ENCODE data around the gene MAPK8.

DNA sequence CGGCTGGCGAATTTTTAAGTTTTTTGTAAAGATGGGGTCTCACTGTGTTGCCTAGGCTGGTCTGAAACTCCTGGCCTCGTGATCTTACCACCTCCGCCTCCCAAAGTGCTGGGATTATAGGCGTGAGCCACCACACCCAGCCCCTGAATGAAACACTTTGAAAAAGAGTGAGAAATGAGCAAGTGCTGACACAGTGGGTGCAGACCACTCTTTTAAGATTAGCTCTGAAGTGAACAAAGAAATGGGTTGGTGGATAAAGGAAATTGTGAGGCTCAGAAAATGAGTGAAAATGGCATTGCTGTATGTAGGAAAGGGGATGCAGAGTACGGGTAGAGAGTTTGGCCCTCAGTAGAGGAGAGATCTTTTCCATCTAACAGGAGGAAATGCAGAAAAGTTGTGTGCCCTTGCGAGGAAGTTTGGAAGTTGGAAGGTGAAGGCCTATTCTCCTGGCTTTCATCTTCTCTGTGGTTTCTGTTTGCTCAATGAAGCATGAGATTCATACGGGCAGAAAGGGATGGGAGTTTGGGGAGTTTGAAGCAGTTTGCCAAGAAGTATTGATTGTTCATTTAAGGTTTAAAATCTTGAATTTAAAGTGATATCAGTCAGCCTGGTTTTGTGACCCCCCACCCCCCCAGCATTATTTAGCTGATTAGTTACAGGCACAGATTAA is 11.0 kb downstream of the MAPK8 start:
- TF ChIP-seq, protein P1, sequence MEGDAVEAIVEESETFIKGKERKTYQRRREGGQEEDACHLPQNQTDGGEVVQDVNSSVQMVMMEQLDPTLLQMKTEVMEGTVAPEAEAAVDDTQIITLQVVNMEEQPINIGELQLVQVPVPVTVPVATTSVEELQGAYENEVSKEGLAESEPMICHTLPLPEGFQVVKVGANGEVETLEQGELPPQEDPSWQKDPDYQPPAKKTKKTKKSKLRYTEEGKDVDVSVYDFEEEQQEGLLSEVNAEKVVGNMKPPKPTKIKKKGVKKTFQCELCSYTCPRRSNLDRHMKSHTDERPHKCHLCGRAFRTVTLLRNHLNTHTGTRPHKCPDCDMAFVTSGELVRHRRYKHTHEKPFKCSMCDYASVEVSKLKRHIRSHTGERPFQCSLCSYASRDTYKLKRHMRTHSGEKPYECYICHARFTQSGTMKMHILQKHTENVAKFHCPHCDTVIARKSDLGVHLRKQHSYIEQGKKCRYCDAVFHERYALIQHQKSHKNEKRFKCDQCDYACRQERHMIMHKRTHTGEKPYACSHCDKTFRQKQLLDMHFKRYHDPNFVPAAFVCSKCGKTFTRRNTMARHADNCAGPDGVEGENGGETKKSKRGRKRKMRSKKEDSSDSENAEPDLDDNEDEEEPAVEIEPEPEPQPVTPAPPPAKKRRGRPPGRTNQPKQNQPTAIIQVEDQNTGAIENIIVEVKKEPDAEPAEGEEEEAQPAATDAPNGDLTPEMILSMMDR (IDR thresholded peaks at IDR 0.05; ENCODE audit: low read depth, low read length): no peak
- TF ChIP-seq, protein P2, sequence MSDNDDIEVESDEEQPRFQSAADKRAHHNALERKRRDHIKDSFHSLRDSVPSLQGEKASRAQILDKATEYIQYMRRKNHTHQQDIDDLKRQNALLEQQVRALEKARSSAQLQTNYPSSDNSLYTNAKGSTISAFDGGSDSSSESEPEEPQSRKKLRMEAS (IDR thresholded peaks at IDR 0.05; ENCODE audit: low read depth, low read length): no peak
- TF ChIP-seq POLR2A (IDR thresholded peaks at IDR 0.05; ENCODE audit: extremely low read depth, insufficient read length): no peak
